ENCODE data around the gene FLAD1. TPM values are rescaled to one million over a fixed set of nuclear protein-coding genes. Genes with fewer than 3 reads are reported as not detected.
A peak's percentile ranks its signal among the peaks of the same experiment; 100 is the strongest.

FLAD1 gene
- total RNA-seq, 1 experiment from 2014 or later, result 97.0 TPM

DNA sequence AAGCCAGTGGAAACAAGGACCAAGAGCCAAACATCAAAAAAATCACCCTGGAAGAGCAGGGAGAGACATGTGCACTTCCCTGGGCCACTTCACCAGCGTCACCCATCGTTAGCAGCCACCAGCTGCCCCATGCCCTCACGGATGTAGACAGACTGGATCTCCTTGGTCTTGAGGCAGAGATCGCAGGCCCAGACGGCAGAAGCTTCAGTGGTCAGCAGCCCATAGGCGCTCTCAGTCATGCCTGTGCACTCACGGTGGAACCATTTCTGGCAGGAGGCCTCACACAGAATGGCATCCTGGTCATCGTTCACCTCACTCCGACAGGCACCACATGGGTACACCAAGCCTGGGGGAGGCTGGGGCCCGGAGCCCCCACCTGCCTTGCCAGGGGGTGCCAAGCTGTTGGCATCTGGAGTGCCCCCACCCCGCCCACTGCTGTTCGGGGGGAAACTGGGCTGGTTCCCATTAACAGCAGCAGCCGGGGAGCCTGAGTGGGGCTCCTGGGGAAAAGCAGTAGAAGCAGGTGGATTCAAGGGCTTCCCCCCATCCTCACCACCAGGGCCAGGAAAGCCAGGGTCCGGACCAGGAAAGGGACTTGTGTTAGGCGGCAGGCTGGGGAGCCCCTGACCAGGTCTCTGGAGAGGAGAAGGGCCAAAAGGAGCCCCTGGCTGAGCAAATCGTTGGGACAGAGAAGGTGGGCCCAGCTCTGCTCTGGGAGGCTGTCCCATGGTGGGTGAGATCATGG lies 24.3 kb upstream of the FLAD1 start:
- H3K4me1 Mint-ChIP-seq, result peaks cover 63 to 69% of the 10 kb centered on the region in 2 experiments
- peak overlapping the region in 1 of 2 experiments; percentile 46; a peak in 2 of 5 replicates for H3K4me3 Mint-ChIP-seq

More for the DNA sequence above, 24.3 kb upstream of the FLAD1 start:
- Histone ChIP-seq H4K91ac (ENCODE audit: insufficient read length, low read depth, low read length) (no peak overlapping the region), H2BK15ac (ENCODE audit: low read depth, low read length) (no peak overlapping the region), H3K79me2 (ENCODE audit: insufficient read depth, low read length) (no peaks in the 10 kb centered on the region; the same call in 1 of the 2 replicates), H2BK12ac (ENCODE audit: insufficient read length, low read depth, low read length) (no peak overlapping the region), H3T11ph (ENCODE audit: low read length) (no peak overlapping the region), H2AK5ac (ENCODE audit: insufficient read length, low read length) (no peak overlapping the region), H3K14ac (ENCODE audit: insufficient read depth, low read length) (no peak overlapping the region), H4K8ac (replicated peaks; ENCODE audit: insufficient read length, low read depth, low read length) (no peak overlapping the region), H3K9ac (ENCODE audit: extremely low read depth, insufficient read length, low read length) (no peak overlapping the region), H4K5ac (ENCODE audit: insufficient read length, low read depth, low read length) (no peak overlapping the region), H3K79me1 (ENCODE audit: insufficient read depth, low read depth, low read length, poor library complexity, severe bottlenecking) (no peaks in the 10 kb centered on the region), H3K4me1 (ENCODE audit: insufficient read depth, low read length) (peaks cover 6% of the 10 kb centered on the region; the same call in 1 of the 2 replicates), H3K9me3 (ENCODE audit: control insufficient read depth, low read depth, low read length) (no peaks in the 10 kb centered on the region), H2AFZ (ENCODE audit: low read length) (no peak overlapping the region), H2BK120ac (ENCODE audit: low read depth, low read length, poor library complexity, severe bottlenecking) (no peak overlapping the region), H2BK5ac (ENCODE audit: insufficient read length, low read length) (no peak overlapping the region), H3K27ac (ENCODE audit: insufficient read length, low read depth, low read length) (no peak overlapping the region), H3K56ac (ENCODE audit: insufficient read length, low read depth, low read length) (no peak overlapping the region), H4K20me1 (ENCODE audit: control insufficient read depth, insufficient read depth, insufficient read length) (no peaks in the 10 kb centered on the region), H3K23ac (ENCODE audit: insufficient read length, low read depth, low read length) (no peak overlapping the region), H3K27me3 (ENCODE audit: insufficient read depth, low read length) (no peaks in the 10 kb centered on the region), H3K23me2 (ENCODE audit: insufficient read length, low read depth, low read length, poor library complexity, severe bottlenecking) (peaks cover 16% of the 10 kb centered on the region), H3K4ac (ENCODE audit: low read depth, low read length) (no peak overlapping the region), H3K18ac (ENCODE audit: insufficient read length, low read depth, low read length) (no peak overlapping the region), H3K4me2 (ENCODE audit: insufficient read depth, insufficient read length, low read length) (no peak overlapping the region), H2BK20ac (ENCODE audit: low read depth, low read length, poor library complexity, severe bottlenecking) (no peak overlapping the region)
- DNase-seq, result no peak
- H3K27me3 Mint-ChIP-seq (ENCODE audit: low read depth), result no peaks in the 10 kb centered on the region
- H3K27ac Mint-ChIP-seq, result no peak overlapping the region; a peak in 1 of 7 replicates
- H3K36me3 Mint-ChIP-seq (ENCODE audit: insufficient read depth in 1 of 3, low read depth in 3 of 3), result peaks cover 14 to 44% (median 32%) of the 10 kb centered on the region in 3 experiments; a peak in 6 of 7 replicates
- no CpG with 5 or more reads among the region's 16 CpGs for WGBS (ENCODE audit: extremely low coverage, insufficient read length, low lambda C conversion rate)
- TF ChIP-seq, protein P1, sequence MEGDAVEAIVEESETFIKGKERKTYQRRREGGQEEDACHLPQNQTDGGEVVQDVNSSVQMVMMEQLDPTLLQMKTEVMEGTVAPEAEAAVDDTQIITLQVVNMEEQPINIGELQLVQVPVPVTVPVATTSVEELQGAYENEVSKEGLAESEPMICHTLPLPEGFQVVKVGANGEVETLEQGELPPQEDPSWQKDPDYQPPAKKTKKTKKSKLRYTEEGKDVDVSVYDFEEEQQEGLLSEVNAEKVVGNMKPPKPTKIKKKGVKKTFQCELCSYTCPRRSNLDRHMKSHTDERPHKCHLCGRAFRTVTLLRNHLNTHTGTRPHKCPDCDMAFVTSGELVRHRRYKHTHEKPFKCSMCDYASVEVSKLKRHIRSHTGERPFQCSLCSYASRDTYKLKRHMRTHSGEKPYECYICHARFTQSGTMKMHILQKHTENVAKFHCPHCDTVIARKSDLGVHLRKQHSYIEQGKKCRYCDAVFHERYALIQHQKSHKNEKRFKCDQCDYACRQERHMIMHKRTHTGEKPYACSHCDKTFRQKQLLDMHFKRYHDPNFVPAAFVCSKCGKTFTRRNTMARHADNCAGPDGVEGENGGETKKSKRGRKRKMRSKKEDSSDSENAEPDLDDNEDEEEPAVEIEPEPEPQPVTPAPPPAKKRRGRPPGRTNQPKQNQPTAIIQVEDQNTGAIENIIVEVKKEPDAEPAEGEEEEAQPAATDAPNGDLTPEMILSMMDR (conservative IDR thresholded peaks at IDR 0.05), result no peak
- no peaks in the 10 kb centered on the region for H3K9me3 Mint-ChIP-seq

All from H9 (cell line).